GM13976 (cell line): ENCODE data around the gene CREBRF.
"Not testable (repeated sequence)": the region's sequence is repeated elsewhere in the genome, so short reads cannot be mapped to it uniquely, and the experiment has no call there.

Source experiments
- DNase-seq: peaks from one replicate; pipeline ENCODE4 v3.0.0; 2012; ENCODE audit warnings: low spot score
- CTCF ChIP-seq: IDR thresholded peaks from 2 replicates; pipeline ENCODE4 v1.5.1; 2012; ENCODE audit warnings: borderline replicate concordance, mild to moderate bottlenecking; ENCODE audit not compliant: insufficient read depth; ENCODE audit errors: extremely low read depth, missing control alignments, control extremely low read depth
- in situ Hi-C: fragments of 300-500 bp; cut with MboI; formaldehyde crosslinking; loops from one replicate; pipeline ENCODE4 v1.12.0; 2022; ENCODE audit warnings: low sequenced_read_pairs, mixed read lengths, inconsistent platforms; ENCODE audit not compliant: unreplicated experiment

The CREBRF gene

GRCh38 chr5:173045474-173045873 is 10.7 kb upstream of the CREBRF start:
- DNase-seq = no peak
- in situ Hi-C loops = no loop called here
- no peak for TF ChIP-seq CTCF

GRCh38 chr5:173047096-173047837 is 8.9 kb upstream of the CREBRF start:
- DNase-seq, in situ Hi-C loops: not testable (repeated sequence)

GRCh38 chr5:173047838-173048105 is 8.4 kb upstream of the CREBRF start:
- no peak for TF ChIP-seq CTCF
- in situ Hi-C loops = no loop called here
- no peak for DNase-seq

- DNase-seq = no peak
- no peak for TF ChIP-seq CTCF
- in situ Hi-C loops = no loop called here
Measured at GRCh38 chr5:173050791-173051190, 5.4 kb upstream of the CREBRF start.

GRCh38 chr5:173051746-173052145 is 4.4 kb upstream of the CREBRF start:
- no peak for TF ChIP-seq CTCF
- in situ Hi-C loops = no loop called here
- no peak for DNase-seq

- in situ Hi-C loops = no loop called here
- no peak for TF ChIP-seq CTCF
- no peak for DNase-seq
Measured at GRCh38 chr5:173053041-173053440, 3.1 kb upstream of the CREBRF start.

- TF ChIP-seq CTCF = no peak
- in situ Hi-C loops = no loop called here
- no peak for DNase-seq
Measured at GRCh38 chr5:173055042-173055721, 970 bp upstream of the CREBRF start.
